Neuron (in vitro differentiated cells): ENCODE results near the gene MUC4.

ENCODE experiments used
- H2AFZ ChIP-seq: one replicate; pipeline ENCODE4 v1.6.1; 2013; ENCODE audit warnings: low read depth, mild to moderate bottlenecking, inconsistent platforms, low read length, moderate library complexity
- H3K27me3 ChIP-seq: one replicate; pipeline ENCODE4 v1.6.1; 2013; ENCODE audit warnings: low read length; ENCODE audit not compliant: insufficient read depth
- H3K36me3 ChIP-seq: one replicate; pipeline ENCODE4 v1.6.1; 2013; ENCODE audit warnings: low read length; ENCODE audit not compliant: insufficient read depth
- H3K4me1 ChIP-seq: one replicate; pipeline ENCODE4 v1.6.1; 2013; ENCODE audit warnings: low read length; ENCODE audit not compliant: insufficient read depth
- H3K4me3 ChIP-seq: 2 replicates; pipeline ENCODE4 v1.5.1; 2013; ENCODE audit warnings: mild to moderate bottlenecking, low read length, moderate library complexity
- H3K9me3 ChIP-seq: one replicate; pipeline ENCODE4 v1.6.1; 2013; ENCODE audit warnings: low read length

The MUC4 gene

GRCh38 chr3:195699860-195700259, 111.9 kb downstream of the MUC4 start:
- Histone ChIP-seq H3K9me3 (no peaks in the 10 kb centered on the region), H3K27me3 (no peaks in the 10 kb centered on the region), H2AFZ (no peak overlapping the region), H3K4me1 (peaks cover 11% of the 10 kb centered on the region), H3K36me3 (peaks cover 12% of the 10 kb centered on the region), H3K4me3 (no peak overlapping the region)

- H3K27me3 ChIP-seq = no peaks in the 10 kb centered on the region
- H3K36me3 ChIP-seq = peaks cover 16% of the 10 kb centered on the region
- no peak overlapping the region for H3K4me3 ChIP-seq
- peaks cover under 1% of the 10 kb centered on the region for H3K9me3 ChIP-seq
- no peak overlapping the region for H2AFZ ChIP-seq
- H3K4me1 ChIP-seq = peaks cover 11% of the 10 kb centered on the region
Measured at GRCh38 chr3:195699388-195699771, 112.3 kb downstream of the MUC4 start.

GRCh38 chr3:195698647-195699387, 112.9 kb downstream of the MUC4 start:
- Histone ChIP-seq H3K27me3 (no peaks in the 10 kb centered on the region), H3K9me3 (peaks cover 6% of the 10 kb centered on the region), H2AFZ (no peak overlapping the region), H3K4me3 (no peak overlapping the region), H3K4me1 (peaks cover 11% of the 10 kb centered on the region), H3K36me3 (peaks cover 22% of the 10 kb centered on the region)

GRCh38 chr3:195698325-195698646, 113.4 kb downstream of the MUC4 start:
- peaks cover 24% of the 10 kb centered on the region for H3K36me3 ChIP-seq
- H2AFZ ChIP-seq = no peak overlapping the region
- no peak overlapping the region for H3K4me3 ChIP-seq
- no peaks in the 10 kb centered on the region for H3K27me3 ChIP-seq
- peaks cover 6% of the 10 kb centered on the region for H3K9me3 ChIP-seq
- H3K4me1 ChIP-seq = peaks cover 11% of the 10 kb centered on the region

- Histone ChIP-seq H3K4me3 (no peak overlapping the region), H3K4me1 (peaks cover 11% of the 10 kb centered on the region), H3K9me3 (peaks cover 6% of the 10 kb centered on the region)
Measured at GRCh38 chr3:195697582-195698324, 114.0 kb downstream of the MUC4 start.

More at GRCh38 chr3:195697582-195698324, 114.0 kb downstream of the MUC4 start:
- no peak overlapping the region for H2AFZ ChIP-seq
- H3K27me3 ChIP-seq = no peaks in the 10 kb centered on the region
- peaks cover 28% of the 10 kb centered on the region for H3K36me3 ChIP-seq
